ENCODE data around the gene CXADR.

Gene CXADR

GRCh38 chr21:17575076-17575475, 62.2 kb downstream of the CXADR start:
- no peak overlapping the region for H3K27ac Mint-ChIP-seq
- peaks cover 10% of the 10 kb centered on the region for H3K4me1 Mint-ChIP-seq (ENCODE audit: low read depth)
- H3K9me3 Mint-ChIP-seq = no peaks in the 10 kb centered on the region
- intact Hi-C loops (cut with micrococcal nuclease) = no loop called here
- no peaks in the 10 kb centered on the region for H3K36me3 Mint-ChIP-seq (ENCODE audit: low read depth)
- H3K4me3 Mint-ChIP-seq = no peak overlapping the region
- peaks cover 29% of the 10 kb centered on the region for H3K27me3 Mint-ChIP-seq

DNA sequence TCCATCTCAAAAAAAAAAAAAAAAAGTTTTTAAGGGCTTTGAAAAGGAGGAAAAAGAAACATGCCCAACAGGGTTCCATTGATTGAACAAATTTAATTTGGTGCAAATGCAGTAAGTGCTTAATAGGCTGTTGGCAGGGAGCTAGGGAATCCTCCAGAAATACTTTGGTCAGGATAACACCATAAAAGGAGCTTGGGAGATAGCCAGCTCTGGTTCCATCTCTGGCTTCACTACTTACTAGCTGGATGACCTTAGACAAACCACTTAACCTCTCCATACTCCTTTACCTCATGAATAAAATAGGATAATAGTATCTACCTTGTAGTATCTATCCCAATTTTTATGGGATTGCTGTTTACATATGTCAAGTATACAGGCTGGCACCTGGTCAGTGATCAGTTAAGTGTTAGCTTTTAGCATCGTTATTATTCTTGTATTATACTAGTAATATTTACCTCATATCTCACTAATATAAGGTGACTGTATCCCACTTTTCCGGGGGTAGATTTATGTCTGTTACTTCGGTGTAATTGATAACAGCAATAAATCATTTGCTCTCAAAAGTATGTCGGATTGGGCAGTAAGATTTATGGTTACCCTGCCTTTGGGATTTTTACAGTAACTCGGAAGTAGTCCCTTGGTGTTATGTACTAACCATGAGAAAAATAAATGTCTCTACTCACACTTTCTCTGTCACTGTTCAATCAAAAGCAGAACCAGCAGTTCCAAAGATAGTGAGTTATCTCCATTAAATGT, 63.4 kb downstream of the CXADR start:
- H3K9me3 Mint-ChIP-seq = no peaks in the 10 kb centered on the region
- H3K27me3 Mint-ChIP-seq = peaks cover 27% of the 10 kb centered on the region
- intact Hi-C loops (cut with micrococcal nuclease) = no loop called here
- no peak overlapping the region for H3K27ac Mint-ChIP-seq
- peaks cover 10% of the 10 kb centered on the region for H3K4me1 Mint-ChIP-seq (ENCODE audit: low read depth)
- no peak overlapping the region for H3K4me3 Mint-ChIP-seq
- H3K36me3 Mint-ChIP-seq (ENCODE audit: low read depth) = no peaks in the 10 kb centered on the region

GRCh38 chr21:17577701-17578100, 64.9 kb downstream of the CXADR start:
- Mint-ChIP-seq H3K27ac (no peak overlapping the region), H3K9me3 (no peaks in the 10 kb centered on the region), H3K27me3 (peaks cover 25% of the 10 kb centered on the region), H3K36me3 (ENCODE audit: low read depth) (no peaks in the 10 kb centered on the region), H3K4me3 (no peak overlapping the region), H3K4me1 (ENCODE audit: low read depth) (peaks cover 10% of the 10 kb centered on the region)
- intact Hi-C loops (cut with micrococcal nuclease) = no loop called here

- H3K27ac Mint-ChIP-seq = no peak overlapping the region
- H3K27me3 Mint-ChIP-seq = peaks cover 22% of the 10 kb centered on the region
- intact Hi-C loops (cut with micrococcal nuclease) = no loop called here
- peaks cover 10% of the 10 kb centered on the region for H3K4me1 Mint-ChIP-seq (ENCODE audit: low read depth)
- H3K36me3 Mint-ChIP-seq (ENCODE audit: low read depth) = no peaks in the 10 kb centered on the region
- no peak overlapping the region for H3K4me3 Mint-ChIP-seq
- H3K9me3 Mint-ChIP-seq = no peaks in the 10 kb centered on the region
Observed at GRCh38 chr21:17578162-17578561, 65.3 kb downstream of the CXADR start.

DNA sequence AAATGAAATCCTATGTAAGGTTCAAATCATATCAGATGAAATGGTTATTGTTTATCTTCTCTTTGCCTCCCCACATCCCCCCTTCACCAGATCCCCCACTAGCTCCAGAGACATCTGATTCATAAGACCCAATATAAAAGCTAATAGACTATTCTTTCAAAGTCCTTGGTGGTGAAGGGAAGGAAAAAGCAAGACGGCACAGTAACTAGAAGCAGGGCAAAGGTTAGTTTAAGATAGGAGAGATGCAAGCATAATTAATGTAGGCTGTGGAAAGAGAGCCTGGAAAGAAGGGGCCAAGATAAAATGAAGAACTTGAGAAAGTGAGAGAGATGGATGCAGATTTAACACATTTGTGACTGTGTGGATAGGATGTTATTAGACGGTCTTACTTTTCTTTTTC, 66.0 kb downstream of the CXADR start:
- H3K4me3 Mint-ChIP-seq = no peak overlapping the region
- H3K27ac Mint-ChIP-seq = no peak overlapping the region
- no peaks in the 10 kb centered on the region for H3K9me3 Mint-ChIP-seq
- H3K4me1 Mint-ChIP-seq (ENCODE audit: low read depth) = peaks cover 10% of the 10 kb centered on the region
- peaks cover 22% of the 10 kb centered on the region for H3K27me3 Mint-ChIP-seq
- intact Hi-C loops (cut with micrococcal nuclease) = no loop called here
- no peaks in the 10 kb centered on the region for H3K36me3 Mint-ChIP-seq (ENCODE audit: low read depth)

- H3K36me3 Mint-ChIP-seq (ENCODE audit: low read depth) = no peaks in the 10 kb centered on the region
- no peaks in the 10 kb centered on the region for H3K9me3 Mint-ChIP-seq
- H3K4me3 Mint-ChIP-seq = no peak overlapping the region
- no peaks in the 10 kb centered on the region for H3K4me1 Mint-ChIP-seq (ENCODE audit: low read depth)
- no peak overlapping the region for H3K27ac Mint-ChIP-seq
- intact Hi-C loops (cut with micrococcal nuclease) = no loop called here
- H3K27me3 Mint-ChIP-seq = peaks cover 11% of the 10 kb centered on the region
Observed at GRCh38 chr21:17580319-17580718, 67.5 kb downstream of the CXADR start.

DNA sequence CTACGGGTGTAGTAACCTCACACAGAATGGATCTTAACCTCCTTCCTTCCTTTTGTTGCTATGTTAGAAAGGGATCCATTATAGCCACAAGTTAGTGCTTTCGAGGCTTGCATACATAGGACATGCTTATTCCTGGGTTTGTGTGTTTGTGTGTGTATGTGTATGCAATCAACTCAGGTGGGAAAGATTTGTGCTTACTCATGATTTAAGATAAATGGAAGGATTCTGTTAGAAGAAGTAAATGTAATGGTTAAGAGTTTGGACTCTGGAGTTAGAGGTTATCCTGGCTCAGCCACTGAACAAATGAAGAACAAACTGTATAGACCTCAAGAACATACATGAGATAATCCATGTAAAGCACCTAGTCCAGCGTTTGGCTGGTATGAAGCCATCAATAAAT, 71.1 kb downstream of the CXADR start:
- H3K27me3 Mint-ChIP-seq = peaks cover 7% of the 10 kb centered on the region
- H3K9me3 Mint-ChIP-seq = no peaks in the 10 kb centered on the region
- intact Hi-C loops (cut with micrococcal nuclease) = no loop called here
- no peak overlapping the region for H3K27ac Mint-ChIP-seq
- H3K36me3 Mint-ChIP-seq (ENCODE audit: low read depth) = no peaks in the 10 kb centered on the region
- no peaks in the 10 kb centered on the region for H3K4me1 Mint-ChIP-seq (ENCODE audit: low read depth)
- H3K4me3 Mint-ChIP-seq = no peak overlapping the region

- Mint-ChIP-seq H3K4me3 (no peak overlapping the region), H3K4me1 (ENCODE audit: low read depth) (no peaks in the 10 kb centered on the region), H3K9me3 (no peaks in the 10 kb centered on the region), H3K36me3 (ENCODE audit: low read depth) (no peaks in the 10 kb centered on the region), H3K27me3 (peaks cover 1% of the 10 kb centered on the region), H3K27ac (no peak overlapping the region)
- intact Hi-C loops (cut with micrococcal nuclease) = loop anchor here (1.0 kb wide), 1 partner anchor 199 kb away; no protein-coding TSS in a partner anchor
Observed at GRCh38 chr21:17585875-17586450, 73.1 kb downstream of the CXADR start.

GRCh38 chr21:17590430-17590829, 77.6 kb downstream of the CXADR start:
- Mint-ChIP-seq H3K4me1 (ENCODE audit: low read depth) (no peaks in the 10 kb centered on the region), H3K27me3 (no peaks in the 10 kb centered on the region), H3K9me3 (no peaks in the 10 kb centered on the region), H3K36me3 (ENCODE audit: low read depth) (peaks cover 21% of the 10 kb centered on the region), H3K4me3 (no peak overlapping the region), H3K27ac (no peak overlapping the region)
- intact Hi-C loops (cut with micrococcal nuclease) = no loop called here

DNA sequence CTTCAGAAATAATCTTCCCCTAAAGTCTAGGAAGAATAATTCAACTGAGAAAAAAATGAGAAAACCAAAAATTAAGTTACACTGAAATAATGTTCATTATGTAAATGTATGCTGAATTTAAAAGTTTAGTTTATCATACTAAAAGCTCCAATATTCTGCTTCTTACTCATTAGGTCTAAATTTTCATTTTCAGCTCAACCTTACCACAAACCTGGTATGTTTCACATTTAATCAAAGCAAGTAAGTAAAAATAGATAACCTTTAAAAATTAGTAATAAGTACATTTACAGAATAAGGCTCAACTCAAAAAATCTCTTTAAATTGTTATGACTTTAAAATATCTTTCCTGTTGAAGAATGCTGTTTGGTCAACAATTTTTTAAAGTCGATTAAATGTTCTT, 84.8 kb downstream of the CXADR start:
- intact Hi-C loops (cut with micrococcal nuclease) = no loop called here
- peaks cover 25% of the 10 kb centered on the region for H3K36me3 Mint-ChIP-seq (ENCODE audit: low read depth)
- H3K27ac Mint-ChIP-seq = no peak overlapping the region

DNA sequence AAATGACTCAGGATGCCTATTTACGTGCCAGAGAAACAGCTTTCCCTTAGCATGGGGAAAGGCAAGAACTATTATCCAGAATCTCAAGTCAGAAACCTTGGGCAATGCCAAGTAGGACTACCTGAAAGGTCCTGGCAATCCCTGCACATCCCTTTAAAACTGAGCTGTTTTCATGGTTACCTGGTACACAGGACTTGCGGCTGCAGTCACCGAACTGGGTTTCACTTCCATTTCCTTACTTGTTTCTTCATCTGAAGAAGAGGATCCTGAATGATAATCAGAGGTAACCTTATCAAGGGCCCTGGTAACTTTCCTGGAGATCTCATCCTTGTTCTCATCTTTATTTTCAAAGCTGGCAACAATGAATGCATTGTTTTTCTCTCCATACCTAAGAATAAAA, 85.6 kb downstream of the CXADR start:
- Mint-ChIP-seq H3K4me3 (no peak overlapping the region), H3K9me3 (no peaks in the 10 kb centered on the region), H3K36me3 (ENCODE audit: low read depth) (peaks cover 26% of the 10 kb centered on the region), H3K27me3 (no peaks in the 10 kb centered on the region), H3K27ac (no peak overlapping the region), H3K4me1 (ENCODE audit: low read depth) (no peaks in the 10 kb centered on the region)
- intact Hi-C loops (cut with micrococcal nuclease) = no loop called here

More for the DNA sequence above, 84.8 kb downstream of the CXADR start:
- no peaks in the 10 kb centered on the region for H3K4me1 Mint-ChIP-seq (ENCODE audit: low read depth)
- no peak overlapping the region for H3K4me3 Mint-ChIP-seq
- no peaks in the 10 kb centered on the region for H3K9me3 Mint-ChIP-seq
- H3K27me3 Mint-ChIP-seq = no peaks in the 10 kb centered on the region

DNA sequence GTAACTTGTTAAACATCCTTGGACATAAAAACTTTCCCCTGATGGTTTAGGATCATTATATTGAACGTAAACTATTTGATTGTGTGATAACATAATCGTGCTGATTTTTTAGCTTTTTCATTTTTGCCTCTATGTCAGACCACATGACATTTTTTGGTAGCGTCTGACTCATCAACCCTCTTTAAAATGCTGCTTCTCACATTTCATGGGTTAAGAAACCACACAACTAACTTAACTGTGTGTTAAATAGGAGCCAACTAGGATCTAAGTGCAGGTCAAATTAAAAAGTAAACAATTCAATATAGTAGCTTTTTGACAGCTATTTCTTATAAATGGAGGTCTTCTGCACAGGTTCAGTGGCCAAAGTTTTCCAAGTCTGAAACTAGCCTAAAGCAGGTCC, 90.0 kb downstream of the CXADR start:
- intact Hi-C loops (cut with micrococcal nuclease) = no loop called here
- Mint-ChIP-seq H3K27ac (no peak overlapping the region), H3K4me3 (no peak overlapping the region)

GRCh38 chr21:17607684-17608083, 94.8 kb downstream of the CXADR start:
- Mint-ChIP-seq H3K4me1 (ENCODE audit: low read depth) (peaks cover 15% of the 10 kb centered on the region), H3K4me3 (no peak overlapping the region), H3K9me3 (no peaks in the 10 kb centered on the region), H3K27me3 (no peaks in the 10 kb centered on the region), H3K36me3 (ENCODE audit: low read depth) (peaks cover 19% of the 10 kb centered on the region), H3K27ac (no peak overlapping the region)
- intact Hi-C loops (cut with micrococcal nuclease) = no loop called here

More for the DNA sequence above, 90.0 kb downstream of the CXADR start:
- Mint-ChIP-seq H3K36me3 (ENCODE audit: low read depth) (peaks cover 29% of the 10 kb centered on the region), H3K9me3 (no peaks in the 10 kb centered on the region), H3K27me3 (no peaks in the 10 kb centered on the region), H3K4me1 (ENCODE audit: low read depth) (no peaks in the 10 kb centered on the region)

DNA sequence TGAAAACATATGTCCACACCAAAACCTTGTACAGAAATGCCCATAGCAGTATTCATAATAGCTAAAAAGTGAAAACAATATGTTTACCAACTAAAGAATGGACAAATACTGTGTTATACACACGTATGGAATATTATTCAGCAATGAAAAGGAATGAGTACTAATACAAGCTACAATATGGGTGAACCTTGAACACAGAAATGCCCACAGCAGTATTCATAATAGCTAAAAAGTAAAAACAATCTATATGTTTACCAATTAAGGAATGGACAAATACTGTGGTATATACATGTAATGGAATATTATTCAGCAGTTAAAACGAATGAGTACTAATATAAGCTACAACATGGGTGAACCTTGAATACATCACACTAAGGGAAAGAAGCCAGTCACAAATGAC, 96.8 kb downstream of the CXADR start:
- intact Hi-C loops (cut with micrococcal nuclease) = no loop called here
- no peaks in the 10 kb centered on the region for H3K9me3 Mint-ChIP-seq
- H3K27ac Mint-ChIP-seq = no peak overlapping the region
- peaks cover 2% of the 10 kb centered on the region for H3K27me3 Mint-ChIP-seq
- H3K4me1 Mint-ChIP-seq (ENCODE audit: low read depth) = peaks cover 15% of the 10 kb centered on the region
- no peak overlapping the region for H3K4me3 Mint-ChIP-seq
- H3K36me3 Mint-ChIP-seq (ENCODE audit: low read depth) = peaks cover under 1% of the 10 kb centered on the region

- intact Hi-C loops (cut with micrococcal nuclease) = no loop called here
- H3K4me1 Mint-ChIP-seq (ENCODE audit: low read depth) = peaks cover 15% of the 10 kb centered on the region
- H3K27ac Mint-ChIP-seq = peak overlapping the region; percentile 80
- no peaks in the 10 kb centered on the region for H3K9me3 Mint-ChIP-seq
- H3K4me3 Mint-ChIP-seq = peak overlapping the region; percentile 82
- no peaks in the 10 kb centered on the region for H3K36me3 Mint-ChIP-seq (ENCODE audit: low read depth)
- peaks cover 2% of the 10 kb centered on the region for H3K27me3 Mint-ChIP-seq
Observed at GRCh38 chr21:17610911-17611310, 98.1 kb downstream of the CXADR start.
